Measurements from ENCODE around the gene PSMD1.

The PSMD1 gene

DNA sequence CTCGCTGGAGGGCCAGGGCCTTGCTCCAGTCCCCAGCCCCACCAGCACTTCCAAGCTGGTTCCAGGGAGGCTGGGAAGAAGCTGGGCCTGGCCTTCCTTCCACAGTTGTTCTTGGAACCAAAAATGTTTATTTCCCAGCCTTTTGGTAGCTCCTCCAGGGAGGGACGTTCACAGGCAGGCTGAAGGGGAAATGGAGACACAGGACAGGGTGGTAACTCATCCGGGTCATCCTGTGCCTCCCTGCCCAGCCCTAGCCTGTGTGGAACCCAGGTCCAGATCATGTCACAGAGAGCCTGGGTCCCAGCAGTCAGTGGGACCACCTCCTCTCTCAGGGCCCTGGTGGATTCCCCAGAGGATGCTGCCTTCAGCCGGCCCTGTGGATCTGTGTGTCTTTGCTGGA, 129.2 kb downstream of the PSMD1 start:
- TF ChIP-seq, protein P1, sequence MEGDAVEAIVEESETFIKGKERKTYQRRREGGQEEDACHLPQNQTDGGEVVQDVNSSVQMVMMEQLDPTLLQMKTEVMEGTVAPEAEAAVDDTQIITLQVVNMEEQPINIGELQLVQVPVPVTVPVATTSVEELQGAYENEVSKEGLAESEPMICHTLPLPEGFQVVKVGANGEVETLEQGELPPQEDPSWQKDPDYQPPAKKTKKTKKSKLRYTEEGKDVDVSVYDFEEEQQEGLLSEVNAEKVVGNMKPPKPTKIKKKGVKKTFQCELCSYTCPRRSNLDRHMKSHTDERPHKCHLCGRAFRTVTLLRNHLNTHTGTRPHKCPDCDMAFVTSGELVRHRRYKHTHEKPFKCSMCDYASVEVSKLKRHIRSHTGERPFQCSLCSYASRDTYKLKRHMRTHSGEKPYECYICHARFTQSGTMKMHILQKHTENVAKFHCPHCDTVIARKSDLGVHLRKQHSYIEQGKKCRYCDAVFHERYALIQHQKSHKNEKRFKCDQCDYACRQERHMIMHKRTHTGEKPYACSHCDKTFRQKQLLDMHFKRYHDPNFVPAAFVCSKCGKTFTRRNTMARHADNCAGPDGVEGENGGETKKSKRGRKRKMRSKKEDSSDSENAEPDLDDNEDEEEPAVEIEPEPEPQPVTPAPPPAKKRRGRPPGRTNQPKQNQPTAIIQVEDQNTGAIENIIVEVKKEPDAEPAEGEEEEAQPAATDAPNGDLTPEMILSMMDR (IDR thresholded peaks at IDR 0.05; ENCODE audit: borderline replicate concordance, extremely low read depth, low read length, poor library complexity, severe bottlenecking) = no peak
- TF ChIP-seq EZH2 (IDR thresholded peaks at IDR 0.05; ENCODE audit: borderline replicate concordance, low read depth, low read length, severe bottlenecking) = no peak
- ATAC-seq (ENCODE audit: insufficient read depth, low read depth) = no peak
- Histone ChIP-seq H3K79me2 (ENCODE audit: insufficient read depth, low read length) (no peaks in the 10 kb centered on the region), H3K4me1 (ENCODE audit: insufficient read depth, low read length) (no peaks in the 10 kb centered on the region), H3K4me2 (ENCODE audit: insufficient read depth, low read length) (no peak overlapping the region), H3K9me3 (ENCODE audit: insufficient read depth, low read length, severe bottlenecking) (no peaks in the 10 kb centered on the region), H3K27me3 (ENCODE audit: insufficient read depth, low read length, poor library complexity) (no peaks in the 10 kb centered on the region), H3K27ac (ENCODE audit: low read length) (no peak overlapping the region), H4K20me1 (ENCODE audit: insufficient read depth, low read length) (no peaks in the 10 kb centered on the region), H3K4me3 (ENCODE audit: low read depth in 1 of 2, low read length in 2 of 2) (no peak overlapping the region), H2AFZ (ENCODE audit: low read depth, low read length) (no peak overlapping the region), H3K9ac (ENCODE audit: low read depth, low read length) (no peak overlapping the region), H3K36me3 (ENCODE audit: insufficient read depth, low read length) (no peaks in the 10 kb centered on the region)
- DNase-seq = no peak

DNA sequence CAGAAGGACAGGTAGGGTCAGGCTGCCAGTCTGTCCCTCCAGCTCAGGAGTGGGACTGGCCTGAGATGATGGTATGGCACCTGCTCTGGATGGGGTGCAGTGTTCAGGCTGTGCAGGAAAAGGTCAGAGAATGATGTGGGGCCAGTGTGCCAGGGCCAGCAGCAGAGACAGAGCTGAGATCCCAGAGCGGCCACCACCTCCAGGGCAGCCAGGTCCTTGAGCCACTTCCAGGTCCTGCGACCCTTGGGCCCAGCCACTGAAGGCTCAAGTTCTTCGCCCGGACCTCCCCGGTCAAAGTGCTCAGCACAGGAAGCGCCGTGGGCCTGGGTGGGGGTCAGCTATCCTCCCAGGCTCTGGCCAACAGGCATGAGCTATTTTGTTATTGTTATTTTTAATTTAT, 129.7 kb downstream of the PSMD1 start:
- no peaks in the 10 kb centered on the region for H3K27me3 ChIP-seq (ENCODE audit: insufficient read depth, low read length, poor library complexity)
- H3K4me2 ChIP-seq (ENCODE audit: insufficient read depth, low read length) = no peak overlapping the region
- no peaks in the 10 kb centered on the region for H4K20me1 ChIP-seq (ENCODE audit: insufficient read depth, low read length)
- no peak overlapping the region for H3K4me3 ChIP-seq (ENCODE audit: low read depth in 1 of 2, low read length in 2 of 2)
- no peaks in the 10 kb centered on the region for H3K9me3 ChIP-seq (ENCODE audit: insufficient read depth, low read length, severe bottlenecking)
- H3K36me3 ChIP-seq (ENCODE audit: insufficient read depth, low read length) = no peaks in the 10 kb centered on the region
- ATAC-seq (ENCODE audit: insufficient read depth, low read depth) (no peak), DNase-seq (no peak)
- TF ChIP-seq EZH2 (IDR thresholded peaks at IDR 0.05; ENCODE audit: borderline replicate concordance, low read depth, low read length, severe bottlenecking) = no peak
- TF ChIP-seq, protein P1 (IDR thresholded peaks at IDR 0.05; ENCODE audit: borderline replicate concordance, extremely low read depth, low read length, poor library complexity, severe bottlenecking) = no peak
- no peak overlapping the region for H3K9ac ChIP-seq (ENCODE audit: low read depth, low read length)
- no peak overlapping the region for H3K27ac ChIP-seq (ENCODE audit: low read length)
- H3K4me1 ChIP-seq (ENCODE audit: insufficient read depth, low read length) = no peaks in the 10 kb centered on the region
- H3K79me2 ChIP-seq (ENCODE audit: insufficient read depth, low read length) = no peaks in the 10 kb centered on the region
- no peak overlapping the region for H2AFZ ChIP-seq (ENCODE audit: low read depth, low read length)

DNA sequence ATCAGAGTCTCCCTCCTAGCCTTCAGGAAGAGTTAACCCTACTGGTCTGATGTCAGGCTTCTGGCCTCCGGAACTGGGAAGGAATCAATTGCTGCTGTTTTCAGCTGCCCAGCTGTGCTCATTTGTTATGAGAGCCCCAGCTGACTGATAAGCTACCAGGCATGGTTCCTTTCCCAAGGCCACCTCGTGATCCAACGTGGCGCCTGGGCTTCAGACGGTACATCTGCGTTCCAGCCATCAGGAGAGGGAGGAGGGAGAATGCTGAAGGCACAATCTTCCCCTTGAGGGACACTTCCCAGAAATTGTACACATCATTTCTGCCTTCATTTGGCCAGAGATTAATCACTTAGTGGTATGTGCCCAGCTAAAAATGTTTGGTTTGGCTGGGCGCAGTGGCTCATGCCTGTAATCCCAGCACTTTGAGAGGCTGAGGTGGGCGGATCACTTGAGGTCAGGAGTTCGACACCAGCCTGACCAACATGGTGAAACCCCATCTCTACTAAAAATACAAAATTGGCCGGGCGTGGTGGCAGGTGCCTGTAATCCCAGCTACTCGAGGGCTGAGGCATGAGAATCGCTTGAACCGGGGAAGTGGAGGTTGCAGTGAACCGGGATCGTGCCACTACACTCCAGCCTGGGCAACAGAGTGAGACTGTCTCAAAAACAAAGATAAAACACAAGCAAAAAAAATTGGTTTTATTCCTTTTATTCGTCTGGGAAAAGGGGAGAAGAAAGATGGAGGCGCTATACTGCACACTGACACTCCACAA, 131.3 kb downstream of the PSMD1 start:
- no peak overlapping the region for H3K27ac ChIP-seq (ENCODE audit: low read length)
- H3K4me1 ChIP-seq (ENCODE audit: insufficient read depth, low read length) = no peaks in the 10 kb centered on the region
- H3K27me3 ChIP-seq (ENCODE audit: insufficient read depth, low read length, poor library complexity) = no peaks in the 10 kb centered on the region
- no peak for TF ChIP-seq EZH2 (IDR thresholded peaks at IDR 0.05; ENCODE audit: borderline replicate concordance, low read depth, low read length, severe bottlenecking)
- TF ChIP-seq, protein P1 (IDR thresholded peaks at IDR 0.05; ENCODE audit: borderline replicate concordance, extremely low read depth, low read length, poor library complexity, severe bottlenecking) = no peak
- no peak overlapping the region for H3K4me3 ChIP-seq (ENCODE audit: low read depth in 1 of 2, low read length in 2 of 2)
- H3K79me2 ChIP-seq (ENCODE audit: insufficient read depth, low read length) = no peaks in the 10 kb centered on the region
- DNase-seq (no peak), ATAC-seq (ENCODE audit: insufficient read depth, low read depth) (no peak)
- H3K4me2 ChIP-seq (ENCODE audit: insufficient read depth, low read length) = no peak overlapping the region
- H2AFZ ChIP-seq (ENCODE audit: low read depth, low read length) = no peak overlapping the region
- H3K9ac ChIP-seq (ENCODE audit: low read depth, low read length) = no peak overlapping the region
- no peaks in the 10 kb centered on the region for H3K9me3 ChIP-seq (ENCODE audit: insufficient read depth, low read length, severe bottlenecking)
- no peaks in the 10 kb centered on the region for H3K36me3 ChIP-seq (ENCODE audit: insufficient read depth, low read length)
- H4K20me1 ChIP-seq (ENCODE audit: insufficient read depth, low read length) = no peaks in the 10 kb centered on the region

All from DND-41 (cell line).